H1 (cell line): ENCODE results near the gene DKK2. TPM values are rescaled to one million over a fixed set of nuclear protein-coding genes. Genes with fewer than 3 reads are reported as not detected.

ENCODE experiments used
- ASH2L ChIP-seq: fragments of 200-600, 300-600 bp; sonication (generic); IDR thresholded peaks from one replicate; pipeline ENCODE4 v1.7.1; 2017; ENCODE audit warnings: low read length
- BCL11A ChIP-seq, 2 experiments: IDR thresholded peaks; one replicate each; pipeline ENCODE4 v1.6.1; 2011; ENCODE audit warnings: low read depth in 2 of 2, low read length in 2 of 2, mild to moderate bottlenecking in 2 of 2
- CBX5 ChIP-seq: fragments of 300-800, 300-1000 bp; sonication (generic); IDR thresholded peaks from 2 replicates; pipeline ENCODE4 v1.7.1; 2016; ENCODE audit warnings: antibody characterized with exemption, low read length, low read depth
- CREB1 ChIP-seq: IDR thresholded peaks from 2 replicates; pipeline ENCODE4 v1.6.1; 2012; ENCODE audit warnings: inconsistent platforms
- EP300 ChIP-seq, 2 experiments: IDR thresholded peaks; 1 replicate in 1 of 2; 2 replicates in 1 of 2; pipeline ENCODE4 v1.6.1; 2011 to 2012; ENCODE audit warnings: low read depth in 2 of 2, low read length in 2 of 2, mild to moderate bottlenecking in 2 of 2, borderline replicate concordance in 1 of 2, inconsistent platforms in 1 of 2, moderate library complexity in 1 of 2
- NANOG ChIP-seq: IDR thresholded peaks from 2 replicates; pipeline ENCODE4 v1.6.1; 2011; ENCODE audit warnings: low read length, low read depth, mild to moderate bottlenecking, inconsistent platforms; ENCODE audit not compliant: insufficient read depth, poor library complexity, severe bottlenecking
- PHF8 ChIP-seq: fragments of 200-600 bp; sonication (generic); conservative IDR thresholded peaks from 2 replicates; pipeline ENCODE4 v1.7.1; 2012; ENCODE audit warnings: low read depth, mild to moderate bottlenecking, inconsistent platforms, low read length, moderate library complexity
- SRF ChIP-seq: IDR thresholded peaks from 2 replicates; pipeline ENCODE4 v1.6.1; 2011; ENCODE audit warnings: mild to moderate bottlenecking, low read depth, low read length, moderate library complexity
- polyA plus RNA-seq, 7 experiments: library from polyadenylated mRNA; depleted of rRNA in 3 of 7; stranded (reverse) in 5 of 7; unstranded in 2 of 7; fragments of >200 nt in 5 of 7; fragments of 200-250 nt in 2 of 7; gene quantifications; 1 replicate in 5 of 7; 2 replicates in 1 of 7; 4 replicates in 1 of 7; pipeline versions ENCODE4 v1.2.1 to v1.2.3, GENCODE V29; 2011 to 2013; ENCODE audit warnings: missing spikeins in 2 of 7, mixed read lengths in 2 of 7
- total RNA-seq: library from RNA; stranded (reverse); fragmentation: NEBNext Ultra II Directional; extraction: Animal tissue kit (Norgen Biotek cat#: 25700); gene quantifications from 2 replicates; pipeline ENCODE4 v1.2.1, GENCODE V29; 2021
- TF ChIP-seq, protein P1 (sequence below): fragments of 300-600 bp; sonication (generic); IDR thresholded peaks from 2 replicates; pipeline ENCODE4 v1.7.1; 2012; ENCODE audit warnings: low read length, moderate library complexity, mild to moderate bottlenecking, inconsistent platforms; ENCODE audit not compliant: insufficient replicate concordance
- TF ChIP-seq, protein P2 (sequence below): IDR thresholded peaks from 2 replicates; pipeline ENCODE4 v1.6.1; 2012; ENCODE audit warnings: low read length, inconsistent platforms

DKK2 gene
- total and polyA plus RNA-seq, 2 of the 8 experiments (the other 6 are each of a cell fraction or from before 2014, with no cell fraction given): 0.09 to 0.13 TPM

DNA sequence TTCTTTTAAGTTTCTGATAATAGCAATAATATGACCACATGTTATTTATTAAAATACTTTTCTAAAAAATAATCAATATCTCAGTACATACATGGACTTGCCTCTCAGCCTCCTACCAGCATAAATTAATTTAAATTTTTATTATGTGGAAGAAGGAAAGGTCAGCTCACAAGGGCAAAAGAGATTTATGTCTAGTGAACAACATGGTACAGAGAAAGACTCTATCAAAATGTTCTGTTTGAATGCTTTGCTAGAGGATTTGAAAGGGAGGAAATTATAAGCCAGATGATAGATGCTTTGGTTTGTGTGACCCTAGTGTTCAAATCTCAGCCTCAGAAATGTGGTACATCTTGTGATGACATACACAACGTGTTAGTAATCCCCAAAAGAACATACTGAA is 94.3 kb downstream of the DKK2 start (continued):
- TF ChIP-seq, protein P1, sequence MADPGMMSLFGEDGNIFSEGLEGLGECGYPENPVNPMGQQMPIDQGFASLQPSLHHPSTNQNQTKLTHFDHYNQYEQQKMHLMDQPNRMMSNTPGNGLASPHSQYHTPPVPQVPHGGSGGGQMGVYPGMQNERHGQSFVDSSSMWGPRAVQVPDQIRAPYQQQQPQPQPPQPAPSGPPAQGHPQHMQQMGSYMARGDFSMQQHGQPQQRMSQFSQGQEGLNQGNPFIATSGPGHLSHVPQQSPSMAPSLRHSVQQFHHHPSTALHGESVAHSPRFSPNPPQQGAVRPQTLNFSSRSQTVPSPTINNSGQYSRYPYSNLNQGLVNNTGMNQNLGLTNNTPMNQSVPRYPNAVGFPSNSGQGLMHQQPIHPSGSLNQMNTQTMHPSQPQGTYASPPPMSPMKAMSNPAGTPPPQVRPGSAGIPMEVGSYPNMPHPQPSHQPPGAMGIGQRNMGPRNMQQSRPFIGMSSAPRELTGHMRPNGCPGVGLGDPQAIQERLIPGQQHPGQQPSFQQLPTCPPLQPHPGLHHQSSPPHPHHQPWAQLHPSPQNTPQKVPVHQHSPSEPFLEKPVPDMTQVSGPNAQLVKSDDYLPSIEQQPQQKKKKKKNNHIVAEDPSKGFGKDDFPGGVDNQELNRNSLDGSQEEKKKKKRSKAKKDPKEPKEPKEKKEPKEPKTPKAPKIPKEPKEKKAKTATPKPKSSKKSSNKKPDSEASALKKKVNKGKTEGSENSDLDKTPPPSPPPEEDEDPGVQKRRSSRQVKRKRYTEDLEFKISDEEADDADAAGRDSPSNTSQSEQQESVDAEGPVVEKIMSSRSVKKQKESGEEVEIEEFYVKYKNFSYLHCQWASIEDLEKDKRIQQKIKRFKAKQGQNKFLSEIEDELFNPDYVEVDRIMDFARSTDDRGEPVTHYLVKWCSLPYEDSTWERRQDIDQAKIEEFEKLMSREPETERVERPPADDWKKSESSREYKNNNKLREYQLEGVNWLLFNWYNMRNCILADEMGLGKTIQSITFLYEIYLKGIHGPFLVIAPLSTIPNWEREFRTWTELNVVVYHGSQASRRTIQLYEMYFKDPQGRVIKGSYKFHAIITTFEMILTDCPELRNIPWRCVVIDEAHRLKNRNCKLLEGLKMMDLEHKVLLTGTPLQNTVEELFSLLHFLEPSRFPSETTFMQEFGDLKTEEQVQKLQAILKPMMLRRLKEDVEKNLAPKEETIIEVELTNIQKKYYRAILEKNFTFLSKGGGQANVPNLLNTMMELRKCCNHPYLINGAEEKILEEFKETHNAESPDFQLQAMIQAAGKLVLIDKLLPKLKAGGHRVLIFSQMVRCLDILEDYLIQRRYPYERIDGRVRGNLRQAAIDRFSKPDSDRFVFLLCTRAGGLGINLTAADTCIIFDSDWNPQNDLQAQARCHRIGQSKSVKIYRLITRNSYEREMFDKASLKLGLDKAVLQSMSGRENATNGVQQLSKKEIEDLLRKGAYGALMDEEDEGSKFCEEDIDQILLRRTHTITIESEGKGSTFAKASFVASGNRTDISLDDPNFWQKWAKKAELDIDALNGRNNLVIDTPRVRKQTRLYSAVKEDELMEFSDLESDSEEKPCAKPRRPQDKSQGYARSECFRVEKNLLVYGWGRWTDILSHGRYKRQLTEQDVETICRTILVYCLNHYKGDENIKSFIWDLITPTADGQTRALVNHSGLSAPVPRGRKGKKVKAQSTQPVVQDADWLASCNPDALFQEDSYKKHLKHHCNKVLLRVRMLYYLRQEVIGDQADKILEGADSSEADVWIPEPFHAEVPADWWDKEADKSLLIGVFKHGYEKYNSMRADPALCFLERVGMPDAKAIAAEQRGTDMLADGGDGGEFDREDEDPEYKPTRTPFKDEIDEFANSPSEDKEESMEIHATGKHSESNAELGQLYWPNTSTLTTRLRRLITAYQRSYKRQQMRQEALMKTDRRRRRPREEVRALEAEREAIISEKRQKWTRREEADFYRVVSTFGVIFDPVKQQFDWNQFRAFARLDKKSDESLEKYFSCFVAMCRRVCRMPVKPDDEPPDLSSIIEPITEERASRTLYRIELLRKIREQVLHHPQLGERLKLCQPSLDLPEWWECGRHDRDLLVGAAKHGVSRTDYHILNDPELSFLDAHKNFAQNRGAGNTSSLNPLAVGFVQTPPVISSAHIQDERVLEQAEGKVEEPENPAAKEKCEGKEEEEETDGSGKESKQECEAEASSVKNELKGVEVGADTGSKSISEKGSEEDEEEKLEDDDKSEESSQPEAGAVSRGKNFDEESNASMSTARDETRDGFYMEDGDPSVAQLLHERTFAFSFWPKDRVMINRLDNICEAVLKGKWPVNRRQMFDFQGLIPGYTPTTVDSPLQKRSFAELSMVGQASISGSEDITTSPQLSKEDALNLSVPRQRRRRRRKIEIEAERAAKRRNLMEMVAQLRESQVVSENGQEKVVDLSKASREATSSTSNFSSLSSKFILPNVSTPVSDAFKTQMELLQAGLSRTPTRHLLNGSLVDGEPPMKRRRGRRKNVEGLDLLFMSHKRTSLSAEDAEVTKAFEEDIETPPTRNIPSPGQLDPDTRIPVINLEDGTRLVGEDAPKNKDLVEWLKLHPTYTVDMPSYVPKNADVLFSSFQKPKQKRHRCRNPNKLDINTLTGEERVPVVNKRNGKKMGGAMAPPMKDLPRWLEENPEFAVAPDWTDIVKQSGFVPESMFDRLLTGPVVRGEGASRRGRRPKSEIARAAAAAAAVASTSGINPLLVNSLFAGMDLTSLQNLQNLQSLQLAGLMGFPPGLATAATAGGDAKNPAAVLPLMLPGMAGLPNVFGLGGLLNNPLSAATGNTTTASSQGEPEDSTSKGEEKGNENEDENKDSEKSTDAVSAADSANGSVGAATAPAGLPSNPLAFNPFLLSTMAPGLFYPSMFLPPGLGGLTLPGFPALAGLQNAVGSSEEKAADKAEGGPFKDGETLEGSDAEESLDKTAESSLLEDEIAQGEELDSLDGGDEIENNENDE: no peak
- TF ChIP-seq NANOG: no peak
- no peak for TF ChIP-seq ASH2L
- TF ChIP-seq BCL11A (IDR thresholded peaks at IDR 0.05; ENCODE audit: low read depth in 2 of 2, low read length in 2 of 2): no peak
- TF ChIP-seq EP300 (IDR thresholded peaks at IDR 0.05; ENCODE audit: borderline replicate concordance in 1 of 2, low read depth in 2 of 2, low read length in 2 of 2): no peak
- TF ChIP-seq PHF8: no peak
- TF ChIP-seq CBX5: no peak
- no peak for TF ChIP-seq SRF
- TF ChIP-seq, protein P2, sequence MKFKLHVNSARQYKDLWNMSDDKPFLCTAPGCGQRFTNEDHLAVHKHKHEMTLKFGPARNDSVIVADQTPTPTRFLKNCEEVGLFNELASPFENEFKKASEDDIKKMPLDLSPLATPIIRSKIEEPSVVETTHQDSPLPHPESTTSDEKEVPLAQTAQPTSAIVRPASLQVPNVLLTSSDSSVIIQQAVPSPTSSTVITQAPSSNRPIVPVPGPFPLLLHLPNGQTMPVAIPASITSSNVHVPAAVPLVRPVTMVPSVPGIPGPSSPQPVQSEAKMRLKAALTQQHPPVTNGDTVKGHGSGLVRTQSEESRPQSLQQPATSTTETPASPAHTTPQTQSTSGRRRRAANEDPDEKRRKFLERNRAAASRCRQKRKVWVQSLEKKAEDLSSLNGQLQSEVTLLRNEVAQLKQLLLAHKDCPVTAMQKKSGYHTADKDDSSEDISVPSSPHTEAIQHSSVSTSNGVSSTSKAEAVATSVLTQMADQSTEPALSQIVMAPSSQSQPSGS: no peak
- TF ChIP-seq CREB1: no peak
